Neuronal stem cell (in vitro differentiated cells): ENCODE data around the gene ZMAT5. TPM values are rescaled to one million over a fixed set of nuclear protein-coding genes. Genes with fewer than 3 reads are reported as not detected.

ENCODE experiments used
- DNase-seq: peaks from one replicate; pipeline ENCODE4 v3.0.0-alpha.2; 2013; ENCODE audit warnings: low spot score
- H2AFZ ChIP-seq: one replicate; pipeline ENCODE4 v1.6.1; 2013; ENCODE audit warnings: mild to moderate bottlenecking, low read length, inconsistent platforms
- H2AK5ac ChIP-seq: 2 replicates; pipeline ENCODE4 v1.6.1; 2013; ENCODE audit warnings: low read depth, mild to moderate bottlenecking, inconsistent platforms, low read length, moderate library complexity, mixed read lengths
- H2BK120ac ChIP-seq: 2 replicates; pipeline ENCODE4 v1.6.1; 2013; ENCODE audit warnings: low read depth, mild to moderate bottlenecking, inconsistent platforms, low read length, moderate library complexity, mixed read lengths
- H2BK12ac ChIP-seq: one replicate; pipeline ENCODE4 v1.6.1; 2013; ENCODE audit warnings: low read length, inconsistent platforms
- H2BK15ac ChIP-seq: 2 replicates; pipeline ENCODE4 v1.6.1; 2013; ENCODE audit warnings: mild to moderate bottlenecking, low read length, inconsistent platforms, mixed read lengths
- H2BK5ac ChIP-seq: one replicate; pipeline ENCODE4 v1.6.1; 2013; ENCODE audit warnings: inconsistent platforms, mild to moderate bottlenecking, low read length, moderate library complexity
- H3K14ac ChIP-seq: one replicate; pipeline ENCODE4 v1.6.1; 2013; ENCODE audit warnings: low read length, inconsistent platforms
- H3K18ac ChIP-seq: 2 replicates; pipeline ENCODE4 v1.6.1; 2013; ENCODE audit warnings: low read length, inconsistent platforms
- H3K23ac ChIP-seq: 2 replicates; pipeline ENCODE4 v1.6.1; 2013; ENCODE audit warnings: low read depth, mild to moderate bottlenecking, mixed read lengths, low read length, inconsistent platforms; ENCODE audit not compliant: poor library complexity
- H3K27ac ChIP-seq: replicated peaks from 3 replicates; pipeline ENCODE4 v1.5.1; 2013; ENCODE audit warnings: low read length, inconsistent platforms
- H3K27me3 ChIP-seq, 3 experiments: 2 replicates each; pipeline ENCODE4 v1.6.1; 2013; ENCODE audit warnings: low read length in 3 of 3, mild to moderate bottlenecking in 2 of 3, inconsistent platforms in 1 of 3, low read depth in 1 of 3, mixed read lengths in 1 of 3, moderate library complexity in 1 of 3; ENCODE audit not compliant: control insufficient read depth in 3 of 3, insufficient read depth in 3 of 3
- H3K36me3 ChIP-seq, 2 donors: replicated peaks in 1 of 2; 2 replicates each; pipeline ENCODE4 v1.6.1; 2013; ENCODE audit warnings: low read length in 2 of 2; ENCODE audit not compliant: control insufficient read depth in 2 of 2, insufficient read depth in 2 of 2
- H3K4ac ChIP-seq: 2 replicates; pipeline ENCODE4 v1.6.1; 2013; ENCODE audit warnings: inconsistent platforms, mild to moderate bottlenecking, low read length, moderate library complexity
- H3K4me1 ChIP-seq, 2 donors: 1 replicate in 1 of 2; 2 replicates in 1 of 2; pipeline ENCODE4 v1.6.1; 2013; ENCODE audit warnings: low read length in 2 of 2, low read depth in 1 of 2; ENCODE audit not compliant: control insufficient read depth in 2 of 2, insufficient read depth in 1 of 2
- H3K4me2 ChIP-seq: one replicate; pipeline ENCODE4 v1.6.1; 2013; ENCODE audit warnings: mild to moderate bottlenecking, low read length, inconsistent platforms; ENCODE audit not compliant: insufficient read depth, poor library complexity, severe bottlenecking
- H3K4me3 ChIP-seq, 2 donors: 2 replicates each; pipeline ENCODE4 v1.5.1; 2013; ENCODE audit warnings: low read length in 2 of 2, mild to moderate bottlenecking in 2 of 2, inconsistent platforms in 1 of 2, moderate library complexity in 1 of 2
- H3K79me1 ChIP-seq: one replicate; pipeline ENCODE4 v1.6.1; 2013; ENCODE audit warnings: low read depth, mild to moderate bottlenecking, inconsistent platforms, low read length, moderate library complexity
- H3K9ac ChIP-seq: one replicate; pipeline ENCODE4 v1.6.1; 2013; ENCODE audit warnings: mild to moderate bottlenecking, low read depth, low read length, inconsistent platforms; ENCODE audit not compliant: poor library complexity
- H3K9me3 ChIP-seq, 2 donors: replicated peaks in 1 of 2; 2 replicates each; pipeline versions ENCODE3 to v1.6.1; 2013; ENCODE audit warnings: low read length in 2 of 2, mild to moderate bottlenecking in 2 of 2, inconsistent platforms in 1 of 2, low read depth in 1 of 2, mixed read lengths in 1 of 2, moderate library complexity in 1 of 2; ENCODE audit not compliant: control insufficient read depth in 2 of 2, insufficient read depth in 1 of 2
- H4K8ac ChIP-seq: one replicate; pipeline ENCODE4 v1.6.1; 2013; ENCODE audit warnings: low read depth, mild to moderate bottlenecking, inconsistent platforms, low read length, moderate library complexity
- H4K91ac ChIP-seq: one replicate; pipeline ENCODE4 v1.6.1; 2013; ENCODE audit warnings: low read length, low read depth, mild to moderate bottlenecking, inconsistent platforms; ENCODE audit not compliant: poor library complexity
- WGBS, 2 donors: extraction: QIAGEN DNeasy Blood & Tissue Kit; methylation state at CpG; one replicate each; pipeline ENCODE4 v1.1.7; 2013; ENCODE audit warnings: missing lambda C conversion rate in 2 of 2, mixed read lengths in 1 of 2; ENCODE audit not compliant: insufficient read length in 2 of 2, insufficient replicate concordance in 1 of 2; ENCODE audit errors: extremely low coverage in 2 of 2; 5-methylcytosine and 5-hydroxymethylcytosine counted together
- polyA plus RNA-seq, 2 experiments: library from polyadenylated mRNA; stranded (reverse); fragments of 200-250 nt; gene quantifications; one replicate each; pipeline ENCODE4 v1.2.3, GENCODE V29; 2013

Gene ZMAT5, protein sequence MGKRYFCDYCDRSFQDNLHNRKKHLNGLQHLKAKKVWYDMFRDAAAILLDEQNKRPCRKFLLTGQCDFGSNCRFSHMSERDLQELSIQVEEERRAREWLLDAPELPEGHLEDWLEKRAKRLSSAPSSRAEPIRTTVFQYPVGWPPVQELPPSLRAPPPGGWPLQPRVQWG
- 23.3 TPM for polyA plus RNA-seq (2013, experiment 1 of 2)
- 23.0 TPM for polyA plus RNA-seq (2013, experiment 2 of 2)

DNA sequence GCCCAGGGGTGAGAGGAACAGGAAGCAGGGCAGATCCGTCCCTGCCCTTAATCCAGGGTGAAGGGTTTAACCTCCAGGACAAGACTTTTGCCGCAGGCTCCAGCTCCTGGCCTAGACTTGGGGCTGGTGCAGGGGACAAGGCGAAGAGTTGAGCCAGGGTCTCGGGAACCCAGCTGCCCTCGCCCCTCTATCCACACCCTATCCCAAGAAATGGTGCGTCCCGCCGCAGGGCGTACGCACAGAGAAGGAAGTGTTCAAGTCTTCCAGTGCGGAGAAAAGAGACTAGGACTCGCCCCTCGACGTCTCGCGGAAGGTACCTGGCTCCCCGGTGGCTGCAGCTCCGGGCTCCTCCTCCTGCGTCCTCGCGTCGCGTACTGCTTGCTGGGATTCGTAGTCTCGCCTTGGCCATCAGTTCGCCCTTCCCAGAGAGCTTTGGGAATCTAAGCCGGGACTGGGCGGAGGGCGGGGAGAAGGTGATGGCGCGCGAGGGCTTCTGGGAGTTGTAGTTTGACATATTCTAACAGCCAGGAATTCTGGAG lies at the start of gene ZMAT5:
Gene ZMAT5, minus strand, starts transcription at position 376 of the 539 bp plus-strand sequence. CDS start 18,463 bp downstream, outside the sequence.
- peak within 1 kb of the TSS; percentile 30 for H2BK5ac ChIP-seq
- no peak within 1 kb of the TSS for H3K4ac ChIP-seq
- peak; percentile 95 for DNase-seq
- H3K4me2 ChIP-seq: peak within 1 kb of the TSS; percentile 75
- H3K27me3 ChIP-seq: no peaks in the 10 kb centered on the region
- H2BK12ac ChIP-seq: no peak within 1 kb of the TSS
- H2BK120ac ChIP-seq: no peak within 1 kb of the TSS
- H3K79me1 ChIP-seq: peaks cover 6% of the 10 kb centered on the region
- H3K4me1 ChIP-seq: peaks cover 5 to 8% of the 10 kb centered on the region in 2 donors
- peak within 1 kb of the TSS; percentile 100 for H3K9ac ChIP-seq
- H2BK15ac ChIP-seq: no peak within 1 kb of the TSS
- peak within 1 kb of the TSS; percentile 68 for H4K8ac ChIP-seq
- peak within 1 kb of the TSS; percentile 98 for H3K18ac ChIP-seq
- peak within 1 kb of the TSS; percentile 6 for H3K27ac ChIP-seq
- H4K91ac ChIP-seq: no peak within 1 kb of the TSS
- H3K9me3 ChIP-seq: no peaks in the 10 kb centered on the region
- peak within 1 kb of the TSS; percentile 94 to 97 for H3K4me3 ChIP-seq
- H2AFZ ChIP-seq: peak within 1 kb of the TSS; percentile 80
- WGBS, 2 donors: no CpG with 5 or more reads among the region's 32 CpGs
- H3K23ac ChIP-seq: peak within 1 kb of the TSS; percentile 40
- H3K36me3 ChIP-seq: peaks cover 12 to 24% of the 10 kb centered on the region in 2 donors
- peak within 1 kb of the TSS; percentile 94 for H3K14ac ChIP-seq
- H2AK5ac ChIP-seq: peak within 1 kb of the TSS; percentile 8

DNA sequence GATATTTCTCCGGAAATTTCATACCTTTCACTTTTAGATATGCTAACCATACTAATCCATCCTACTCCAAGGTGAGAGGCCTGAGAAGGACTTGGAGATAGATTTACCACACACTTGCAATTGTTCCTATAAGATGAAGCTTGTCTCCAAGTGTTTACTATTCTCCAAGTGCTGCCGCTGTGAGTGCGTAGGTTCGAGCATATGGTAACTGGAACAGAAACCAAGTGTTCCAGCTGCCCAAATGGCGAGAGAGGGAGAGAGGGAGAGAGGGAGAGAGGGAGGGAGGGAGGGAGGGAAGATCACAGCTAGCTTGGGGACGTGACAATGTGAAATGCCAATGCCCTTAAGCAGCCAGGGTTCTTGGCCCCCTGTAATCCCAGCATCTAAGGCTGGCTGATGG lies 49.7 kb upstream of the ZMAT5 start:
- Histone ChIP-seq H3K14ac (no peak overlapping the region), H2BK12ac (no peak overlapping the region), H2AK5ac (no peak overlapping the region), H3K4me1 (no peaks in the 10 kb centered on the region), H3K9me3 (no peaks in the 10 kb centered on the region), H3K9ac (no peak overlapping the region), H3K4me3 (no peak overlapping the region), H3K4ac (no peak overlapping the region), H3K27ac (no peak overlapping the region), H2BK5ac (no peak overlapping the region), H2BK15ac (no peak overlapping the region), H3K36me3 (peaks cover 22 to 88% of the 10 kb centered on the region in 2 donors), H4K8ac (no peak overlapping the region), H2BK120ac (no peak overlapping the region), H2AFZ (no peak overlapping the region), H3K18ac (no peak overlapping the region), H3K79me1 (peaks cover 2% of the 10 kb centered on the region), H3K23ac (no peak overlapping the region), H4K91ac (no peak overlapping the region), H3K27me3 (no peaks in the 10 kb centered on the region), H3K4me2 (no peak overlapping the region)
- DNase-seq: no peak
- no CpG with 5 or more reads among the region's 6 CpGs for WGBS, 2 donors

DNA sequence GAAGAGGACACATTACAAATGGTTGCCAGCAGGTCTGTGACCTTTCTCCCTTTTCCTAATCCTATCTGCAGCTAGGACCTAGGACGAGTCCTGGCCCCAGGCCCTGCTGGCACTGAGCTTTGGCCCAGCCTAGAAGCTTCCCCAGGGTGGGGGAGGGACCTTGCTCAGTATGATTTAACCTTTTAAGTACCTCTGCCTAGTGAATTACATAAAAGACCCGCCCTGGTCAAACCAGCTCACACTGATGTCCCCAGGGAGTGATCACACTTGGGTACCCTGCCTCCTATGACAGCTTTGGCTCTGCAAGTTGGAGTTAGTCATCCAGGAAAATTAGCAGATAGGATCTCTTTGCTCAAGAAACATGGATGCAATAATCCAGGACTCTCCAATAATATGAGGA lies 49.3 kb upstream of the ZMAT5 start:
- H3K36me3 ChIP-seq: peaks cover 22 to 88% of the 10 kb centered on the region in 2 donors

DNA sequence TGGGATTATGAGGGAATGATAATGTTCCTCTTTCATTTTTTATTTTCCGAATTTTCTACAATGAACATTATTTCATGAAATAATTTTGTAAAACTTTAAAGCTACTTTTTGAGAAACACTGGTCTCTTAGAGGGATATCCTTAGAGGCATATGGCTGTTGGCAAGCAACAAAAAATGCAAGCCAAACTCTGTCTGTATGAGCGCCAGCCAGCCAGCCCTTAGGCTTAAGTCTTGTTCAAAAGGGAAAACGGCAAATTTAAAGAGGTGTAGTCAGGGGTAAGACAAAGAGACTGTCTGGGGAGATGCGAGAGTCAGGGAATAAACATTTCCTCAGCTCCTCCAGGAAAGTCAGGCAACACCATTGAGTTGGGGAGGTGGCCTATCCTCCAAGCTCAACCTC lies 48.8 kb upstream of the ZMAT5 start:
- Histone ChIP-seq H2AK5ac (no peak overlapping the region), H3K36me3 (peaks cover 21 to 88% of the 10 kb centered on the region in 2 donors), H3K27me3 (no peaks in the 10 kb centered on the region), H3K79me1 (peaks cover 2% of the 10 kb centered on the region), H2BK12ac (no peak overlapping the region), H2BK5ac (no peak overlapping the region), H4K91ac (no peak overlapping the region), H3K4me1 (no peaks in the 10 kb centered on the region), H3K14ac (no peak overlapping the region), H3K9me3 (no peaks in the 10 kb centered on the region), H4K8ac (no peak overlapping the region), H3K9ac (peak overlapping the region; percentile 72), H3K27ac (no peak overlapping the region), H3K18ac (no peak overlapping the region), H3K23ac (no peak overlapping the region), H3K4me3 (no peak overlapping the region), H3K4ac (no peak overlapping the region), H3K4me2 (no peak overlapping the region), H2BK120ac (no peak overlapping the region), H2AFZ (no peak overlapping the region), H2BK15ac (no peak overlapping the region)
- WGBS, 2 donors: no CpG with 5 or more reads among the region's 4 CpGs
- DNase-seq: no peak

More for the DNA sequence above, 49.3 kb upstream of the ZMAT5 start:
- Histone ChIP-seq H2BK5ac (no peak overlapping the region), H3K9ac (no peak overlapping the region), H3K9me3 (no peaks in the 10 kb centered on the region), H3K4ac (no peak overlapping the region), H3K4me3 (no peak overlapping the region), H3K27me3 (no peaks in the 10 kb centered on the region), H3K23ac (no peak overlapping the region), H2BK15ac (no peak overlapping the region), H3K14ac (no peak overlapping the region), H2BK120ac (no peak overlapping the region), H2AFZ (no peak overlapping the region), H3K4me1 (no peaks in the 10 kb centered on the region), H4K8ac (no peak overlapping the region), H2BK12ac (no peak overlapping the region), H3K4me2 (no peak overlapping the region), H3K79me1 (peaks cover 2% of the 10 kb centered on the region), H3K27ac (no peak overlapping the region), H4K91ac (no peak overlapping the region), H3K18ac (no peak overlapping the region), H2AK5ac (no peak overlapping the region)
- no peak for DNase-seq
- WGBS, 2 donors: no CpG with 5 or more reads among the region's 2 CpGs
